Inferior parietal cortex (tissue), 1 donor: ENCODE measurements around the gene KLHL29.

ENCODE experiments used
- DNase-seq: peaks from one replicate; pipeline ENCODE4 v3.0.0-alpha.2; 2016; ENCODE audit errors: extremely low spot score

KLHL29 gene

GRCh38 chr2:23475473-23475872 is 90.5 kb downstream of the KLHL29 start:
- DNase-seq: no peak

- no peak for DNase-seq
Observed at GRCh38 chr2:23476786-23477185, 91.8 kb downstream of the KLHL29 start.

- DNase-seq: no peak
Observed at GRCh38 chr2:23477392-23477791, 92.4 kb downstream of the KLHL29 start.

GRCh38 chr2:23478087-23478932 is 93.3 kb downstream of the KLHL29 start:
- DNase-seq: no peak

DNA sequence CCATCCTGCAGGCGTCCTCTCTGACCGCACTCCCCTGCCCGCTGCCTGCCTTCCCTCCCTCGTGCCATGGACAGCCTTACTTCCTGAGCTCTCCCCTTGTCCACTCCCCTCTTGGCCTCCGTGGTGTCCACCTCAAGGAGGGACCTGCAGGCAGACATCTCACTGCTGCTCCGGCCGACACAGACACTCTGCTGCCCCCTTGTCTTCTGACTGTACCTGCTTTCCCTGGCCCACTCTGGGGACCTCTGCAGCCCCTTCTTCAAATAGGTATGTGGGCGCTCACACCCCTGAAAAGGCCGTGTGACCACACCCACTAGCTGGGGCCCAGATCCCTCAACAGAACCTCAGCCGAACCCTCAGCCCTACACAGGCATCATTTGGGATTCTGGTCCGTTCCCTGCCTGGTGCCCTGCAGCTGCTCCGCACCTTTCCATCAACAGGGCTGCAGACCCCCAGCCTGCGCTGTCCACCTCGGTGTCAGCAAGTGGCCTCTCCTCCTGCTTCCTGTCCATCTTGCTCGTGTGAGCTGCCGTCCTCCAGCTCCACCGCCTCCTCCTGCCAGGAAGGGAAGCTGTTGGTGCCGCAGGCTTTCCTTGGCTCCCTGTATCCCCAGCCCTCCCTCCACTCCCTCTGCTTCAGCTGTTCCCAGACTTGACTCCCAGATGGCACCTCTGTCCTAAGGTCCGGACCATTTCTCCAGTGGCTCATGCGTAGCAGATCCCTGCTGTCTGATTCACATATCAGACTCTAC is 94.1 kb downstream of the KLHL29 start:
- DNase-seq: no peak

DNA sequence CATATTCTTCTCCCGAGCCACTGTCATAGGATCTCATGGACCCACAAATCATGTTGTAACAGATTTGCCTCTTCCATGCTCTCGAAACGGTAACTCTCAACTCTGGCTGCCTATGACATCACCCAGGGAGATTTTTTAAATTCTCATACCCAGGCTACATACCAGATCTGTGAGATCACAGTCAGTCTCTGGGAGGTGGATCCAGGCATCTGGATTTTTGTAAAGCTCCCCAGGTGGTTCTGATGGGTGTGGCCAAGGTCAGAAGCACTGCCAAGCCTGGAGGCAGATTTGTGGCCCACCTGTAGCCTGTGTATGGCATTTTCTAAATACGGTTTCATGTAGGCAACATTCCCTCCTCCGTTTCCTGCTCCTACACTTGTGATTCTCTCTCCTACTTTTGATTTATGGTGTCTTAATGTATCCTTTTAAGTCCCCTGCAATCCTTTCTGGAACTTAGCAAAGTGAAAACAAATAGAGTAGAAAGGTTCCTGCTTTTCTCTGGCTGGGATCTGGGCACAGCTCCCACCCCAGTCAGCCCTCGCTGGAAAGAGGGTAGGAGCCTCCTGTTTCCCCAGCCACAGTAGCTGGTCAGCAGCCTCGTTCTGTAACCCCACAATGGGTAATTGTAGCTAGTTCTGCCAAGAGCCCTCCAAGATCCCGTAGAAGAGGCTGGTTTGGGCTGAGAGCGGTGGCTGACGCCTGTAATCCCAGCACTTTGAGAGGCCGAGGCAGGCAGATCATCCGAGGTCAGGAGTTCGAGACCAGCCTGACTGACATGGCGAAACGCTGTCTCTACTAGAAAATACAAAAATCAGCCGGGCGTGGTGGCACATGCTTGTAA is 96.2 kb downstream of the KLHL29 start:
- no peak for DNase-seq

DNA sequence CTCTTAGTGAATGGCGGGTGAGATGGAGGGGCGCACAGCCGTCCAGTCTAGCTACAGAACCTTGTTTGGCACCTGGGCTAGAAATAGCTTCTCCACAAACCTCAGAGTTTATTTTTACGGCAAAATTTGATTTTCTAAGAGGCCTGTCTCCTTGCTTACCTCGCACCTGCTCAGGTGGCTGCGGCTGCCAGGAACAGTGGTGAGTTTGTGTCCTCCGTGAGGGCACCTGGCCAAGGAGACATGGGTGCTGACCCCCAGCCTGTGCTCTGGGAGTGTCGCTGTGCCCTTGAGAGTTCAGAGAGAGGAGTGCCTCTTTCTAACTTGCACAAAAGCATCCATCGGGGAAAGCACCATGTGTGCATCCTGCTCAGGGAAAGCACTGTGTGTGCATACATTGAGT is 97.2 kb downstream of the KLHL29 start:
- no peak for DNase-seq

GRCh38 chr2:23482607-23483006 is 97.6 kb downstream of the KLHL29 start:
- no peak for DNase-seq

DNA sequence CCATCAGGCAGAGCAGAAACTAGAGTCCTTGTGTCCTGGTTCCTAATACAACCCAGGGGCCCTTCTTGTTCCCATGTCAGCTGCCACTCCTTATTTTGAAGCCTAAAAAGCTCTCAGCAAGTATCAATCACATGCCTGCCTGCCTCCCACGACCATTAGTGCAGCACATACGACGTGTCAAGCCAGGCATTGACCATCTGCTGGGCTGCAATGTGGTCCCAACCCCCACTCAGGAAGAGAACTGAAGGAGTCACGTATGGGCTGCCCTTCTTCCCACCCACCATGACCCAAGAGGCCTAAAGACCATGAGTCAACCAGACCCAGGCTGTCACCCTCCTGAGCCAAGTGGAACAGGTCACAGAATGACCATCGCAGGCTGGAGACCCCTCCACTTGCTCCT is 98.8 kb downstream of the KLHL29 start:
- DNase-seq: no peak

GRCh38 chr2:23484275-23484674 is 99.3 kb downstream of the KLHL29 start:
- DNase-seq: no peak

GRCh38 chr2:23484767-23485166 is 99.8 kb downstream of the KLHL29 start:
- no peak for DNase-seq

- DNase-seq: no peak
Observed at GRCh38 chr2:23485261-23485660, 100.3 kb downstream of the KLHL29 start.

DNA sequence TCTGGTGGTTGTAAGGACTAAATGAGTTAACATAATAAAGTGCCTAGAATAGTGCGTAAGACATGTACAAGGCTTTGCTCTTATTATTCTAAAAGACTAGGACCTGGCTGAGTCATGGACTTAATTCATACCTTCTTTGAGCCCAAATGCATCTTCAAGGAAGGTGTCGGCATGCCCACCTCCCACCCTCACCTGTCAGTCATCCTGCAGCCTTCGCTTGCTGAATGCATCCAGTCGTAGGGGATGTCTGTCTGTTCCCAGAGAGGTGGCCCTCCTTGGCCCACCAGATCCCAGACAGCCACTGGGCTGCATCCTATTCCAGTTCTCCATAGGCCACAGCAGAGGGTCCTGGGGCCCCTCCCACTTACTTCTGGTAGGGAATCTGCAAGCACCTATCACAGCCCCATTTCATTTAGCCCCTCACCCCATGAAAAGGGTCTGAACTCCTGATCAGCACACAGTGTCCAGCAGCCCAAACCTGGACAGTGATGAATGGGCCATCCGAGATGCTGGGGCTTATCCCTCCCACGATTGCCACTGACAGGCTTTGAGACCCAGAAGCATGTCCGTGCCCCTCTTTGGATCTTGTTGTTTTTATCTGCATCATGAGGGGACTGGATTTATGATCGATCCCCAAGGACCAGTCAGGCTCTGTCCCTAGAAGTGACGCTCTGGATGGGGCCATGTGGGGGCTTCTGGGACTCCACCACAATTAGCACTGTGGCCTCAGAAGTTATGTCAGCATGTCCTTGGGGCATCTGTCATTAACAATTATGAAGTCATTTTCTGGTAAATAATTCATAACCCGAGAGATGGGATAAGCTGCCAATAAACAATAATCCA is 101.1 kb downstream of the KLHL29 start:
- DNase-seq: no peak

DNA sequence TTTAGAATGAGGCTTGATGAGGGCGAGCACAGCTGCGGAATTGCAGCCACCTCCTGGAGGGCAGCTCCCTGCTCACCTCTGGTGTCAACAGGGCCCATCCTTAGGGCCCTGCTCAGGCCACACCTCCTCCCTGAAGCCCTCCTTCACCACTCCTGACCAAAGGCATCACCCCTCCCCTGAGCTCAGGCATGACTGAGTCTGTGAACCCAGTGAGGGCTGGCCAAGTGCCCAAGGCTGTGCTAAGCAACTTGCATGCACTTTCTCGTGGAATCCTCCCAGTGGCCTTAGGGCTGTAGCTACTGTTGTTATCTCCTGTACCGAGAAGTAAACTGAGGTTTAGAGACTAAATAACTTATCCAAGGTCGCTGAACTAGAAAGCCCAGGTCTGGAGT is 101.7 kb downstream of the KLHL29 start:
- no peak for DNase-seq

- no peak for DNase-seq
Observed at GRCh38 chr2:23487735-23488492, 102.9 kb downstream of the KLHL29 start.

DNA sequence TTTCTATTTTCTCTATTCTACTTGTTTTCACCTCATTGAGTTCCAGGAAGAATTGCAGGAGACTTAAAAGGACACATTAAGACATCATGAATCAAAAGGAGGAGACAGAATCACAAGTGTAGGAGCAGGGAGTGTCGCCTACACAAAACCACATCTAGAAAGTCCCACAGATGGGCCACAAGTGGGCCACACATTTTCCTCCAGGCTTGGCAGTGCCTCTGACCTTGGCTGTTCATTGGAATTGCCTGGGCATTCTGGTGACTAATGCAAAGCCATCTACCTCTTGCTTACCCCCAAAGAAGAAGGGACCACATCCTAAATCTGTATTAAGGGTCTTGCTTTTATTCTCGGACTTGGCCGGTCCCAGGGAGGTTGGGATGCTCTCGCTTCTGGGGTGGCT is 103.6 kb downstream of the KLHL29 start:
- DNase-seq: no peak

- DNase-seq: no peak
Observed at GRCh38 chr2:23489471-23490322, 104.7 kb downstream of the KLHL29 start.

GRCh38 chr2:23491591-23492336 is 106.8 kb downstream of the KLHL29 start:
- DNase-seq: no peak

GRCh38 chr2:23492337-23492675 is 107.3 kb downstream of the KLHL29 start:
- no peak for DNase-seq
